Neuron (in vitro differentiated cells): ENCODE results near the gene TAX1BP3.

Source experiments
- H2AFZ ChIP-seq: one replicate; pipeline ENCODE4 v1.6.1; 2013; ENCODE audit warnings: low read depth, mild to moderate bottlenecking, inconsistent platforms, low read length, moderate library complexity
- H3K27me3 ChIP-seq: one replicate; pipeline ENCODE4 v1.6.1; 2013; ENCODE audit warnings: low read length; ENCODE audit not compliant: insufficient read depth
- H3K36me3 ChIP-seq: one replicate; pipeline ENCODE4 v1.6.1; 2013; ENCODE audit warnings: low read length; ENCODE audit not compliant: insufficient read depth
- H3K4me1 ChIP-seq: one replicate; pipeline ENCODE4 v1.6.1; 2013; ENCODE audit warnings: low read length; ENCODE audit not compliant: insufficient read depth
- H3K4me3 ChIP-seq: 2 replicates; pipeline ENCODE4 v1.5.1; 2013; ENCODE audit warnings: mild to moderate bottlenecking, low read length, moderate library complexity
- H3K9me3 ChIP-seq: one replicate; pipeline ENCODE4 v1.6.1; 2013; ENCODE audit warnings: low read length

TAX1BP3 gene

DNA sequence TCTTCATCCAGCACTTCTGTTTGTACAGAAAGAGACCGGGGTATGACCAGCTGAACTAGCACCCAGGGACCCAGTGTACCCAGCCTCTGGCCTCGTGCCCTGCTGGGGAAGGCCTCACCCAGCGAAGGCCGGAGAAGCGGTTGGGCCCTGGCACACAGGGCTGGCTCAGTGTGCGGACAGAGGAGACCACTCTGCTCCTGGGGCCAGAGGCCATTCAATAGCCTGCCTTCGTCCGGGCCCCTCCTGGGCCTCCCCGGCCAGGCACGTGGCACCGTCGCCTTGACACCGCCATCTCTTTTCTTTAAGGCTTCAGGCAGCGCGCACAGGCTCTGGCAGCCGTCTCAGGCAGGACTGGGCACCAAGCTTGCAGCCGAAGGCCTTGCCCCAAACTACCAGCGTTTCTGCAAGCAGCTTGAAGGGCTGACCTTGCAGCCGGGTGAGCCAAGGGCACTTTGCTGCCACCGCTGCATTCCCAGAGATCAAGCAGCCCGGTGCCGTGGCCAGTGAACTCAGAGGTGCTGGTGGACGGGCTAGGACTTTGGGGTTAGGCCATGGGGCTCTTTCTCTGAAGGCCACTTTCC lies 8.0 kb downstream of the TAX1BP3 start:
- H3K4me1 ChIP-seq, result peaks cover 15% of the 10 kb centered on the region
- no peak overlapping the region for H2AFZ ChIP-seq
- no peak overlapping the region for H3K4me3 ChIP-seq
- no peaks in the 10 kb centered on the region for H3K9me3 ChIP-seq
- no peaks in the 10 kb centered on the region for H3K27me3 ChIP-seq
- H3K36me3 ChIP-seq, result peaks cover 14% of the 10 kb centered on the region

DNA sequence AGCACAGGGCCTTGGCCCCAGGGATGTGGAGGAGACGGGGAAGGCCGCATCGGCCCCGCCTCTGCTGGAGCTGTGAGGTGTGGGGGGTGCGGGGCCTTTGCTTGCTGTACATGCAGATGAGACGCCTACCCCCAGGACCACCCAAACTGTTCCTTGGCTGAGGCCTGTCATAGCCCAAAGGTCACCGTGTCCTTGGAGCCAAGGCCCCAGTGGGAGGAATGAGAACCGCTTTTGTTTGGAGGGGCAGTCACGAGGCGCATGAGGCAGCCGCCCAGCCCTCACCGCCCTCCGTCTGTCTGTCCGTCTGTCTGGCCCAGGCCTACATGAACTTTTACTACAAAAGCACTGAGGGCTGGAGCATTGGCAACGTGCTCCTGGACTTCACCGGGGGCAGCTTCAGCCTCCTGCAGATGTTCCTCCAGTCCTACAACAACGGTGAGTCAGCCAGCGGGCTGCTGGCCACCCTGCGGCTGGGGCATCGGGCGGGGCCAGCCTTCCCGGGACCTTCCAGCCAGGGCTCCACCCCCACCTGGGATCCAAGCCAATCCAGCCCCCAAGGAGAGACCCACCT lies 8.8 kb downstream of the TAX1BP3 start:
- H3K9me3 ChIP-seq, result no peaks in the 10 kb centered on the region
- H3K4me3 ChIP-seq, result no peak overlapping the region
- H3K27me3 ChIP-seq, result no peaks in the 10 kb centered on the region
- no peak overlapping the region for H2AFZ ChIP-seq
- peaks cover 14% of the 10 kb centered on the region for H3K36me3 ChIP-seq
- peaks cover 15% of the 10 kb centered on the region for H3K4me1 ChIP-seq

DNA sequence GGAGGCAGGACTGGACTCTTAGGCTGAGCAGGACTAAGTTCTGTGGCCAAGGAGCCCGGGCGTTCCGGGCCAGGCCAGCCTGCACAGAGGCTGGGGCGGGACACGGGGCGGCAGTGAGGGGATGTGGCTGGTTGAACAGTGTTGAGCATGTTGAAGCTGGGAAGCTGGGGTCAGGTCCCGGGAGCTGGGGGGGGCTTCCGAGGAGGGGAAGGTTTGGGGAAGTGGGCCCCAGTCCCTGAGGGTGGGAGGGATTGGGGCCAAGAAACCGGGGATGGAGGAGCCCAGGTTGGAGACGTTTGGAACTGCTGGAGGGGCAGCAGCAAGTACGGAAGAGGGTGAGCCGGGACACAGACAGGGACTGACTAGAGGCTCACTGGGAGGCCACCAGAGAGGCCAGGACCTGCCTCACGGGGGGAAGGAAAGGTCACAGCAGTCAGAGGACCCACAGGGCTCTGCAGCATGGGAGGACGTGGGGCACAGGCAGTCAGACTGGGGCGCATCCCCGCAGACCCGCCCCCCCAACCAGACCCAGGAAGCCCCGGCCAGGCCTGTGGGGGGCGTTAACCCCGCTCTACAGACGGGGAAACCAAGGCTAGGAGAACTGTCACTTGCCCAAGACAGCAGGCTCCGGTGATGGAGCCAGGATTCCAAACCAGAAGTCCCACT lies 9.5 kb downstream of the TAX1BP3 start:
- peaks cover 9% of the 10 kb centered on the region for H3K36me3 ChIP-seq
- H3K4me3 ChIP-seq, result no peak overlapping the region
- H3K4me1 ChIP-seq, result peaks cover 15% of the 10 kb centered on the region
- no peaks in the 10 kb centered on the region for H3K9me3 ChIP-seq
- H3K27me3 ChIP-seq, result no peaks in the 10 kb centered on the region
- H2AFZ ChIP-seq, result no peak overlapping the region

DNA sequence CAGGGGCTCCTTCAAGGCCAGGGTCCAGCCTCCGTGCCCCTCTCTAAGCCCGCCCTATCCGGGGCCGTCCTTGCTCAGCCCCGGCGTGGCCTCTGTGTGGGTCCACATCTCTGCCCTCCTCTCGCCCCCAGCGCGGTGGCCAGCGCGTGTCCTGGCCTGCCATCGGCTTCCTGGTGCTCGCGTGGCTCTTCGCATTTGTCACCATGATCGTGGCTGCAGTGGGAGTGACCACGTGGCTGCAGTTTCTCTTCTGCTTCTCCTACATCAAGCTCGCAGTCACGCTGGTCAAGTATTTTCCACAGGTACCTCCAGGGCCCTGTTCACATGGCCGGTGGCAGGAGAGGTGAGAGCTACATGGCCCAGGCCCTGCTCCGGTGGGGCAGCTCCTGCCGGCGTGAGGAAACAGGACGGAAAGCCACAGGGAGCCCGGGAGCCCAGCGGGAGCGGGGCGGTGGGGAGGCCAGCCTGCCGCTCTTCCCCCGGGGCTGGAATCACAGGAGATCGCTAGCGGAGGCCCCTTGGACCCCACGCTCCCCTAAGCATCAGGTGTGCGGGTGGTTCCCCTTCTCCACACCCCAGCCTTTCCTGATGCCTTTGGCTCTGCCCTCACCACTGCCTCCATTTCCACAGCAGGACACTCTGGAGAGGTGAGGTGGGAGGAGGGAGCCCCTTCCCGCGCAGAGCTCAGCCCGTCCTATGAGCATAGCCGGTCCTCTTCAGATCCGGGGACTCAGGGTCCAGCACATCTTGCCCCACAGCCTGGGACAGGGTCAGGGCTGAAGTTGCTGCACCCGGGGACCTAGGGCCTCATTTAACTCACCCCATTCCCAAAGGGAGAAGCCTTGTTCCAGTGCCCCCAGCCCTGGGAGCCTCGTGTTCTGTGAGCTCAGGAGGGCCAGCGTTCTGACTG lies 10.2 kb downstream of the TAX1BP3 start:
- H3K4me3 ChIP-seq, result no peak overlapping the region
- peaks cover 9% of the 10 kb centered on the region for H3K36me3 ChIP-seq
- peaks cover 10% of the 10 kb centered on the region for H3K4me1 ChIP-seq
- no peaks in the 10 kb centered on the region for H3K9me3 ChIP-seq
- H3K27me3 ChIP-seq, result no peaks in the 10 kb centered on the region
- H2AFZ ChIP-seq, result no peak overlapping the region

DNA sequence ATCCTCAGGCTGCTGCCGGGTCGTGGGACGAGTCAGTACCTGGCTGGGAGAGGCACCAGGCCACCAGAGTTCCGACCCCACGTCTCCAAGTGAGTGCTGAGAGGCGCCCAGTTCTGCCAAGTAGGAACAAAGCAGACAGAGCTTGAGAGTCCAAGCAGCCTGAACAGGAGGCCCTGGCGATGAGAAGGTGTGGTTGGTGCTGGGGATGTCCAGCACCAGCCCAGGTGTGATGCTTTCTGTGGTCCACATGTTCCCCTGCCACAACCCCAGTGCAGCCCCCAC lies 10.8 kb downstream of the TAX1BP3 start:
- Histone ChIP-seq H2AFZ (no peak overlapping the region), H3K27me3 (no peaks in the 10 kb centered on the region), H3K9me3 (no peaks in the 10 kb centered on the region), H3K36me3 (peaks cover 9% of the 10 kb centered on the region), H3K4me1 (peaks cover 4% of the 10 kb centered on the region), H3K4me3 (no peak overlapping the region)

DNA sequence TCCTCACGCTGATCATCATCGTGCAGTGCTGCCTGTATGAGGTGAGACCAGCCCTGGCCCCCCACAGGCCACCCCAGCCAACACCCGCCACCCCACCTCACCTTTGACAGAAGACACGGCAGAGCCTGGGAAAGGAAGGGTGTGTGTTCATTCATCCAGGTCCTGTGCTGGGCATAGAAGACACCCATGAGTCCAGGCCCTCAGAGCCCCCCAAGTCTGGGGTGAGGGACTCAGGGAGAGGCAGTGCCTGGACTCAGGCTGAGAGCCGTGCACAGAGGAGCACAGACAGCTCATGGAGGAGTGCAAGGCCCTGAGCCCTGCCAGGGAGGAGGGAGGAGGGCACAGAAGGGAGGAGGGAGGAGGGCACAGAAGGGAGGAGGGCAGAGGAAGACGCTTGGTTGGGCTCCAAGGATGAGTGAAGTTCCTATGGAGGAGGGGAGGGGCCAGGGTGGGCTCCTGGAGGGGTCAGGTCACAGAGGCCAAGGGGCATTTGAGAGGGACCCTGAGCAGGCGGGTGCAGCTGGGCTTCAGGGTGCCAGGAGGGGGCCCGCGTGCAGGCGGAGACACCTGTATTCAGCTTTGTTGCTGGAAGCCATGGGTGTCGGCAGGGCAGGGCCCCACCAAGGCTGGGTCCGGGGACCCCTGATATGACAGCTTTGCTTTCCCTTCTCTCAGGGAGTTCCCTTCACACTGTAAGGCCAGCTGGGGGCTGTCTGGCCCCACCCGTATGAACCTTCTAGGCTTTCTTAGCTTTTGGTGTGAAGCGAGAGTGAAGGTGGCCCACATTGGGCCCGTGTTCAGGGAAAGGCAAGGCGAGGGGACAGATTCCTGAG lies 11.4 kb downstream of the TAX1BP3 start:
- peaks cover 3% of the 10 kb centered on the region for H3K4me1 ChIP-seq
- no peak overlapping the region for H2AFZ ChIP-seq
- H3K9me3 ChIP-seq, result no peaks in the 10 kb centered on the region
- H3K27me3 ChIP-seq, result no peaks in the 10 kb centered on the region
- no peak overlapping the region for H3K4me3 ChIP-seq
- peaks cover 9% of the 10 kb centered on the region for H3K36me3 ChIP-seq

DNA sequence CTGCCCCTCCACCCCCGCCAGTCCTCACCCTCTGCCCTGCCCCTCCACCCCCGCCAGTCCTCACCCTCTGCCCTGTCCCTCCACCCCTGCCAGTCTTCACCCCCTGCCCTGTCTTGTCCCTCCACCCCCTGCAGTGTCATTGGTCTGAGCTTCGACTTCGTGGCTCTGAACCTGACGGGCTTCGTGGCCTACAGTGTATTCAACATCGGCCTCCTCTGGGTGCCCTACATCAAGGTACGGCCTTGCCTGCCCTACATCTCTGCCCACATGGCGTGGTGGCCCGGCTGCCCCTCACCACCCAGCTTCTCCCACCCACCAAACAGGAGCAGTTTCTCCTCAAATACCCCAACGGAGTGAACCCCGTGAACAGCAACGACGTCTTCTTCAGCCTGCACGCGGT lies 12.0 kb downstream of the TAX1BP3 start:
- no peaks in the 10 kb centered on the region for H3K27me3 ChIP-seq
- no peak overlapping the region for H3K4me3 ChIP-seq
- no peak overlapping the region for H2AFZ ChIP-seq
- H3K9me3 ChIP-seq, result no peaks in the 10 kb centered on the region
- H3K4me1 ChIP-seq, result peaks cover 3% of the 10 kb centered on the region
- peaks cover 6% of the 10 kb centered on the region for H3K36me3 ChIP-seq

DNA sequence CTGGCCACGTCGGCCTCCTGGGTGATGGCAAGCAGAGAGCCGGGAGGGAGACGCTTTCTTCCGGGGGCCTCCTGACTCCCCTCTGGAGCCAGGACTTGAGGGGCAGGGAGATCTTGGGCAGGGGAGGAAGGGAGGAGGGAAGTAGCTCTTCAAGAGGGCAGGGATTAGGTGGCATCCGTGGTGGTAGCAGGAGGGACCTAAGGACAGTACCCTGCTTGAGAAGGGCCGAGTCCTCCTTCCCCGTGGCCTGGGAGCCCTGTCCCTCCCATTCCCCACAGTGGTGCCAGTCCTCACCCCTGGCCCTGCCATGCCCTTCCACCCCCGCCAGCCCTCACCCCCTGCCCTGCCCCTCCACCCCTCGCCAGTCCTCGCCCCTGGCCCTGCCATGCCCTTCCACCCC lies 12.6 kb downstream of the TAX1BP3 start:
- Histone ChIP-seq H3K4me3 (no peak overlapping the region), H3K4me1 (peaks cover 3% of the 10 kb centered on the region), H3K27me3 (no peaks in the 10 kb centered on the region), H2AFZ (no peak overlapping the region), H3K9me3 (no peaks in the 10 kb centered on the region), H3K36me3 (peaks cover 6% of the 10 kb centered on the region)

DNA sequence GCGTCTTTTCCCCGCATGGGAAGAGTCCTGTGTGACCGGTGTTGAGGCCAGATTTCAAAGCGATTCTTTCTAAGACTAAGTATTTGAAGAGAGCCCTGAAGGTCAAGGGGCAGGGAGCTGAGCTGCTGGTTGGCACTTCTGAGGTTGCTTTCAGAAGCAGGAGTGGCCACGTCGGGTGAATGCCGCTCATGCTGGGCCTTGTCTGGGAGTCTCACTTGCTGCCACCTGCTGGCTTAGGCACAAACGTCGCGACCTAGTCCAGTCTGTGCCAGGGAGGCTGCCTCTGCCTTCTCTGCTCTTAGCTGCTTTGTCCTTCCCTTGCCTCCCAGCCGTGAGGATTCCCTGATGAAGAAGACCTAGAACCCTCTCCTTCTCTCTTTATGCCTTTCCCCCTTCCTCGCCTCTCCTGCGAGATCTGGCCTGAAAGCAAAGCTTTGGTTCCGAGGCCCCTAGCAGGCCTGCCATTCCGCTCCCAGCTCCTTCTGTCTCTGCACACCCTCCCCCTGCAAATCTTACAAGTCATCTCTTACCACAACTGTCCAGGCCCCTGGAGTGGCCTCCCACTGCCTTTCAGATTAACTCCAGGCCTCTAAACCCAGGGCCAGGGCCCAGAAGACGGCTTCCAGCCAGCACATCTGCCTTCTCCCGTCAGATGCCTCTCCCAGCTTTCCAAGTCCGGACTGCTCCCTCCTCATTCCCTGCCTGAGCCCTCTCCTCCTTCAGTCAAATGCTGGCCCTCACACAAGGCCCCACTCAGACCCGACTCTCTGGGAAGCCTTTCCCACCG lies 20.4 kb downstream of the TAX1BP3 start:
- peaks cover 9% of the 10 kb centered on the region for H3K36me3 ChIP-seq
- H3K4me1 ChIP-seq, result peaks cover 7% of the 10 kb centered on the region
- H2AFZ ChIP-seq, result no peak overlapping the region
- H3K4me3 ChIP-seq, result no peak overlapping the region
- H3K9me3 ChIP-seq, result no peaks in the 10 kb centered on the region
- no peaks in the 10 kb centered on the region for H3K27me3 ChIP-seq

DNA sequence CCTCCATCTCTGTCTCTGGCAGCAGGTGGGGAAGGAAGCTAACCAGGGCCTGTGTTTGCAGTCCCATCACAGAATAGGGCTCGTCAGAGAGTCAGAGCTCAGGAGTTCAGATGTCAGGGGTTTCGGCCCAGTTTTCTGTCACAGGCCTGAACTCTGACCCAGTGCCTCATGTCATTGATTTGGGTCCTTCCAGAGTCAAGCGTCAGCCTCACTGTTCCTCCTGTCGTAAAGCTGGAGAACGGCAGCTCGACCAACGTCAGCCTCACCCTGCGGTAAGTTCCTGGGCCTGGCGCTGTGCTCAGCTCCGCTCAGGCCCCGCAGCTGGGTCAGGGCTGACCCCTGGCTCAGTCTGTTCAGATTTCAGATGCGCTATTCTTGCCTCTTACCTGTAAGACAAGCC lies 21.1 kb downstream of the TAX1BP3 start:
- Histone ChIP-seq H3K4me3 (no peak overlapping the region), H3K27me3 (no peaks in the 10 kb centered on the region), H3K9me3 (no peaks in the 10 kb centered on the region), H3K4me1 (peaks cover 7% of the 10 kb centered on the region), H2AFZ (no peak overlapping the region), H3K36me3 (peaks cover 13% of the 10 kb centered on the region)

DNA sequence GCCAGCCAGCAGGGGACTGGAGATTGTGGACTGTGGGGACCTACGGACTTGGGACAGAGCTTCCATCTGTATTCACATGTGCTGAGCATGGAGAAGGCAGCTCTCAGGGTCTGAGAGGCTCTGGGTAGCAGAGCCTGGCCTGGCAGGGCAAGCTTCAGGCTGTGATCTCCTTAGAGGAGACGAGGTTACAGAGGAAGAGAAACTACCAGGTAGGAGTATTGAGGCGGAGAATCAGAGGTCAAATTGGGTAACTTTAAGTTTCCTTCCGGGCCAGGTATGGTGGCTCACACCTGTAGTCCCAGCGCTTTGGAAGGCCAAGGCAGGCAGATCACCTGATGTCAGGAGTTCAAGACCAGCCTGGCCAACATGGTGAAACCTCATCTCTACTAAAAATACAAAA lies 23.1 kb downstream of the TAX1BP3 start:
- H3K4me3 ChIP-seq, result no peak overlapping the region
- H3K36me3 ChIP-seq, result peaks cover 16% of the 10 kb centered on the region
- H3K27me3 ChIP-seq, result no peaks in the 10 kb centered on the region
- H2AFZ ChIP-seq, result no peak overlapping the region
- no peaks in the 10 kb centered on the region for H3K9me3 ChIP-seq
- peaks cover 16% of the 10 kb centered on the region for H3K4me1 ChIP-seq

DNA sequence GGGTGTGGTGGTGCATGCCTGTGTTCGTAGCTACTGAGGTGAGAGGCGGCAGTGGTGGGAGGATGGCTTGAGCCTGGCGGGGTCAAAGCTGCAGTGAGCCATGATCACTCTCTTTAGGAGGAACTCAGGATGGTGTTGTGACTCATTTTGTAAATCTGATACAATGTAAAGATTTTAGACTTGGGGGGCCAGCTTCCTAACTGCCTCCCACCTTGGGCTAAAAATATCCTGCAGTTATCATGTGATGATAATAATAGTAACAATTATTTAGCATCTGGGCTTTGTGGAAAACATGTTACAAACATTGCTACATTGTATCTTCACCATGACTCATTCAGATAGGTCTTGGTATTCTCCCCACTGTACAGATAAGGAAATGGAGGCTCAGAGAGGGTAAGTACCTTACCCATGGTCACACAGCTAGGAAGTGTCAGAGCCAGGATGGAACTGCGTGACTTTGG lies 24.5 kb downstream of the TAX1BP3 start:
- peaks cover 23% of the 10 kb centered on the region for H3K4me1 ChIP-seq
- no peaks in the 10 kb centered on the region for H3K27me3 ChIP-seq
- no peak overlapping the region for H2AFZ ChIP-seq
- no peak overlapping the region for H3K4me3 ChIP-seq
- H3K36me3 ChIP-seq, result peaks cover 16% of the 10 kb centered on the region
- no peaks in the 10 kb centered on the region for H3K9me3 ChIP-seq
